Mesendoderm (in vitro differentiated cells): ENCODE measurements around the gene TBC1D3B.
"Not testable (repeated sequence)": the region's sequence is repeated elsewhere in the genome, so short reads cannot be mapped to it uniquely, and the experiment has no call there.

ENCODE experiments used
- DNase-seq: peaks from one replicate; pipeline ENCODE4 v3.0.0; 2013
- H2AK5ac ChIP-seq: 2 replicates; pipeline ENCODE4 v1.6.1; 2013; ENCODE audit warnings: low read length, inconsistent platforms
- H2BK120ac ChIP-seq: 2 replicates; pipeline ENCODE4 v1.6.1; 2013; ENCODE audit warnings: low read depth, mild to moderate bottlenecking, low read length, moderate library complexity, mixed read lengths
- H2BK15ac ChIP-seq: replicated peaks from 2 replicates; pipeline ENCODE4 v1.6.1; 2013; ENCODE audit warnings: low read depth, mild to moderate bottlenecking, moderate library complexity
- H2BK5ac ChIP-seq: 2 replicates; pipeline ENCODE4 v1.6.1; 2013; ENCODE audit warnings: low read length, inconsistent platforms
- H3K18ac ChIP-seq: 2 replicates; pipeline ENCODE4 v1.6.1; 2013; ENCODE audit warnings: mild to moderate bottlenecking, low read length, mixed read lengths
- H3K23ac ChIP-seq: one replicate; pipeline ENCODE4 v1.6.1; 2013; ENCODE audit warnings: low read length
- H3K27ac ChIP-seq: 2 replicates; pipeline ENCODE4 v1.5.1; 2013; ENCODE audit warnings: low read depth, mild to moderate bottlenecking, inconsistent platforms, low read length, moderate library complexity
- H3K27me3 ChIP-seq: 2 replicates; pipeline ENCODE4 v1.6.1; 2013; ENCODE audit warnings: low read length, control low read depth, mild to moderate bottlenecking, inconsistent platforms; ENCODE audit not compliant: insufficient read depth, poor library complexity
- H3K36me3 ChIP-seq: 2 replicates; pipeline ENCODE4 v1.6.1; 2013; ENCODE audit warnings: low read length, inconsistent platforms; ENCODE audit not compliant: control insufficient read depth, insufficient read depth
- H3K4ac ChIP-seq: one replicate; pipeline ENCODE4 v1.6.1; 2013; ENCODE audit warnings: low read depth, mild to moderate bottlenecking, low read length, moderate library complexity
- H3K4me1 ChIP-seq: 2 replicates; pipeline ENCODE4 v1.6.1; 2013; ENCODE audit warnings: low read depth, low read length, inconsistent platforms; ENCODE audit not compliant: control insufficient read depth
- H3K4me2 ChIP-seq: 2 replicates; pipeline ENCODE4 v1.6.1; 2013; ENCODE audit warnings: low read length
- H3K4me3 ChIP-seq: 2 replicates; pipeline ENCODE4 v1.5.1; 2013; ENCODE audit warnings: mild to moderate bottlenecking, low read length
- H3K56ac ChIP-seq: one replicate; pipeline ENCODE4 v1.6.1; 2013; ENCODE audit warnings: low read length
- H3K79me1 ChIP-seq: 2 replicates; pipeline ENCODE4 v1.6.1; 2013; ENCODE audit warnings: low read length, inconsistent platforms
- H3K79me2 ChIP-seq: 2 replicates; pipeline ENCODE4 v1.6.1; 2013; ENCODE audit warnings: mild to moderate bottlenecking, low read length; ENCODE audit not compliant: control insufficient read depth, insufficient read depth
- H3K9ac ChIP-seq: 2 replicates; pipeline ENCODE4 v1.6.1; 2013; ENCODE audit warnings: low read length, inconsistent platforms
- H4K5ac ChIP-seq: one replicate; pipeline ENCODE4 v1.6.1; 2013; ENCODE audit warnings: low read length
- H4K8ac ChIP-seq: one replicate; pipeline ENCODE4 v1.6.1; 2013; ENCODE audit warnings: low read depth, mild to moderate bottlenecking, control low read depth, low read length, moderate library complexity
- WGBS: extraction: QIAGEN DNeasy Blood & Tissue Kit; methylation state at CpG from one replicate; pipeline ENCODE4 v1.1.7; 2013; ENCODE audit warnings: low lambda C conversion rate, missing lambda C conversion rate; ENCODE audit not compliant: insufficient coverage; ENCODE audit errors: extremely low coverage; 5-methylcytosine and 5-hydroxymethylcytosine counted together

Gene TBC1D3B

DNA sequence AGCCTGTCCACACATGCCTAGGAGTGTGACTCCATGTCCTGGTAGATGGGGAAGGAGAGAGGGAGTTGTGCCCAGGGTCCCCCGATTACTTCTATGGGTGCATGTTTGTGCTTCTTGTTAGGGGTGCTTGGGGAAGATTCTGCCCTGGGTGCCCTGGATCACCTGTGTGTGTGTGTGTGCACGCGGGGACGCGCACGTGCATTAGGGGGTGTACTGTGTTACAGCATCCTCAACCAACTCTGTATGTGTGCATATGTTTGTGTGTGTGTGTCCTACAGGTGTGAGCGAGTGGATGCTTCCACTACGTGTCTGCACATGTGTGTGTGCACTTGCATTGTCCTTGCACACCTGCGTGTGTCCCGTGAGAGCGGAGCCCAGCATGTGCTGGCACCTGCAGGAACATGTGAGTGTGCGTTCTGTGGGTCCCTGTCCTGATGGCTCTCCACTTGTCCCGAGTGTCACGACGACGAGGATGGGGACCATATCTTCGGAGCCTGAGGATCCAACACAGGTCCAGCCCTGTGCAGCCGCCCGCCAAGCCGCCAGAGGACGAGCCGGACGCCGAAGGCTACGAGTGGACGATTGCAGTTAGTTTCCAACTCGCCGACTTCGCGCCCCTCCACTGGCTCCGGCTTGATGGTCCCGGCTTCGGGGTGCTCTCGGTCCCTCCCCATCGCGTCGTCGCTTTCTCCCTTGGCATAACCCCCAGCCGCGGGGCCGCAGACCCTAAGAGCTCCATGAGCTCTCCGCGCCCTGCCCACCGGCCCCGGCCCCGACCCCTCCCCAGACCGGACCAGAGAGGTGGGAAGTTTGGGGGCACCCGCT, 6.0 kb upstream of the TBC1D3B start:
- H2AK5ac ChIP-seq = no peak overlapping the region
- H3K27me3 ChIP-seq = no peaks in the 10 kb centered on the region
- no peaks in the 10 kb centered on the region for H3K79me2 ChIP-seq
- peak overlapping the region; percentile 59 for H3K4me2 ChIP-seq
- H2BK5ac ChIP-seq = no peak overlapping the region
- H4K8ac ChIP-seq = no peak overlapping the region
- H2BK120ac ChIP-seq = no peak overlapping the region
- peak overlapping the region; percentile 86 for H3K56ac ChIP-seq
- peak overlapping the region; percentile 30 for H3K18ac ChIP-seq
- H3K23ac ChIP-seq = no peak overlapping the region
- no peaks in the 10 kb centered on the region for H3K36me3 ChIP-seq
- H3K9ac ChIP-seq = peak overlapping the region; percentile 74
- no peak overlapping the region for H3K27ac ChIP-seq
- no peak overlapping the region for H3K4ac ChIP-seq
- no peaks in the 10 kb centered on the region for H3K4me1 ChIP-seq
- H4K5ac ChIP-seq = no peak overlapping the region
- WGBS = no CpG with 5 or more reads among the region's 48 CpGs
- peak overlapping the region; percentile 39 for H3K4me3 ChIP-seq
- H3K79me1 ChIP-seq = no peaks in the 10 kb centered on the region
- DNase-seq = no peak
- H2BK15ac ChIP-seq = no peak overlapping the region

DNA sequence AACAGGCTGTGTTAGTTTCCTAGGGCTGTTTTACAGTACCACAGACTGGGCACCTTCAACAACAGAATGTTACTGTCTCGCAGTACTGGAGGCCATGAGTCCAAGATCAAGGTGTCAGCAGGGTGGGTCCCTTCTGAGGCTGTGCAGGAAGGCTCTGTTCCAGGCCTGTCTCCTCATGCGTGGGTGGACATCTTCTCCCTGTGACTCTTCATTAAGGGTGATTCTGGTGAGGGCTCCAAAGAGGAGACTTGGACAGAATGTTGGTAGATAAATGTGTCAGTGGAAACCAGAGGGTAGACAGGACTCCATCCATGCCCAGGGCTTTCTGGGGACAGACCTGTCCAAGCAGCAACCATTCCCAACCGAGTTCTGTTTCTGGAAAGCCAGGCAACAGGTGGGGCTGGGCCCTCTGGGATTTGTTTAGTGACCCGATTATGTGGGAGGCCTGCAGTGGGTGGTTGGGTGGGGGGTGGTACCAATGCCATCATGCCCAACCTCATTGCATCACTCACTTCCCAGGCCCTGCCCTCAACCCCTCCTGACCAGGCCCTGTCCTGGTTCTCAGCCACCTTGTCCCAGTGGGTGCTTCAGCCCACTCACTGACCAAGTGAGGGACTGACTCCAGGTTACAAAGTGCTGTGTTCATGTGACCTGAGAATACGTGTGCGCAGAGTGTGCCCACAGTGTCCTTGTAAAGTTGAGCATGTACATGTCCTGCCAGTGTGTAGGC, 5.2 kb upstream of the TBC1D3B start:
- not testable (repeated sequence) for H3K4me3 ChIP-seq, H3K79me1 ChIP-seq, H2BK5ac ChIP-seq, H3K36me3 ChIP-seq, H3K27me3 ChIP-seq, H3K4ac ChIP-seq, H2BK120ac ChIP-seq, H3K18ac ChIP-seq, H3K9ac ChIP-seq, H2AK5ac ChIP-seq, H2BK15ac ChIP-seq, H3K23ac ChIP-seq, H4K8ac ChIP-seq, H3K79me2 ChIP-seq, H3K27ac ChIP-seq, H3K4me2 ChIP-seq, H4K5ac ChIP-seq, H3K4me1 ChIP-seq, H3K56ac ChIP-seq, DNase-seq
- WGBS = no CpG with 5 or more reads among the region's 6 CpGs

DNA sequence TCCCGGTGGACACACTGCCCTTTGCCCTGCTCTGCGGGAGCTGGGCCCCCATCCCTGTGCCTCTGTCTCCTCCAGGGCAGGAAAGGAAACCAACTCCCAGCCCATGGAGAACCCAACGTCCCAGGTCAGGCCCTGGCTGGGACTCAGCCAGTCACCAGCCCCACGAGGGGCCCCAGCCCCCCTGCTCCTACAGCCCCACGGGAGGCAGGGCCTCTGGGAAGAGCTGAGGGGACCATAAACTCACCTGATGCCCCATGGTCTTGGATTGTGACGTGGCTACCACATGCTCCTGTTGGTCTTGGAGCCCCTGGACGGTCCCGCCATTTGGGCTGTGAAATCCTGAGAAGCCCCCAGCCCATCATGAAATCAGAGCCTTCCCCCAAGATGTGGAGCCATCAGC, 7.6 kb downstream of the TBC1D3B start:
- H3K23ac ChIP-seq, H3K27ac ChIP-seq, H3K18ac ChIP-seq, H2AK5ac ChIP-seq, H3K79me1 ChIP-seq, DNase-seq, H3K36me3 ChIP-seq, H2BK15ac ChIP-seq, H2BK5ac ChIP-seq, H3K4me2 ChIP-seq, H3K9ac ChIP-seq, H4K5ac ChIP-seq, H3K56ac ChIP-seq, H2BK120ac ChIP-seq, H3K4me3 ChIP-seq, H3K4ac ChIP-seq, H4K8ac ChIP-seq, H3K4me1 ChIP-seq, H3K27me3 ChIP-seq, H3K79me2 ChIP-seq: not testable (repeated sequence)
- WGBS = no CpG with 5 or more reads among the region's 8 CpGs

DNA sequence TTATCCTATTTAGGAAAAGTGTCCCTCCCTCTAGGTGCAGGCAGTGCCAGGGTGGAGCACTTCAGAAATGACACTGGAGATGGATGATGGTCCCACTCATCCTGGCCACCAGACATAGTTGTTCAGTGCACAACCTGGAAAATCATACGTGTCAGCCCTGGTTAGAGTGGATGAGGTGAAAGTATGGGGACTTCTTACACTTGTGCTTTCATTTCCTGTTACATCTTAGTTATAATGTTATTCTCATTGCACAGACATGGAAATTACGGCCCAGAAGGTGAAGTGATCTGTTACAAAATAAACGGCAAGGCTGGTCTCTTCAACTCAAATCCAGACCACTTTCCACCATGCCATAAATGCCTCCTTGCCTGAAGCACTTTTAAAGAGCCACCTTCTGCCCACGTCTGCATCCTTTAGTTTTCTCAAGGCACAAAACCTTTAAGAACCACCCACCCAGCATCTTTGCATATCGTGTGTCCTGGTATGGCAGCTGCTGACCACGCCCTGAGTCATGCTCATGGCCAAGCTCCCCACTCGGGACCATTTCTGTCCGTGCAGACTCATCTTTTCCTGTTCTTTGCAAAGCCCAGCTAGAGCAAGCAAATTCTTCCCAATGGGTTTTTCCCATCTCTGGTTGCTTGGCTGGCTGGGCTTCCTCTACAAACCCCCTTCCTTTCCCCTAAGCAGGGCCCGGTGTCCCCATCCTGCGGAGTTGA, 22.4 kb downstream of the TBC1D3B start:
- H3K27me3 ChIP-seq = no peaks in the 10 kb centered on the region
- no peaks in the 10 kb centered on the region for H3K79me2 ChIP-seq
- H3K36me3 ChIP-seq = no peaks in the 10 kb centered on the region
- H2BK15ac ChIP-seq = no peak overlapping the region
- no peak overlapping the region for H3K18ac ChIP-seq
- H3K9ac ChIP-seq = no peak overlapping the region
- no peak for DNase-seq
- H3K4me3 ChIP-seq = no peak overlapping the region
- H3K4ac ChIP-seq = no peak overlapping the region
- no peak overlapping the region for H3K27ac ChIP-seq
- H3K56ac ChIP-seq = no peak overlapping the region
- no peak overlapping the region for H2BK5ac ChIP-seq
- H4K5ac ChIP-seq = no peak overlapping the region
- H4K8ac ChIP-seq = no peak overlapping the region
- no peak overlapping the region for H3K4me2 ChIP-seq
- H3K23ac ChIP-seq = no peak overlapping the region
- H3K79me1 ChIP-seq = no peaks in the 10 kb centered on the region
- H3K4me1 ChIP-seq = no peaks in the 10 kb centered on the region
- no peak overlapping the region for H2AK5ac ChIP-seq
- no peak overlapping the region for H2BK120ac ChIP-seq
- WGBS = no CpG with 5 or more reads among the region's 10 CpGs

DNA sequence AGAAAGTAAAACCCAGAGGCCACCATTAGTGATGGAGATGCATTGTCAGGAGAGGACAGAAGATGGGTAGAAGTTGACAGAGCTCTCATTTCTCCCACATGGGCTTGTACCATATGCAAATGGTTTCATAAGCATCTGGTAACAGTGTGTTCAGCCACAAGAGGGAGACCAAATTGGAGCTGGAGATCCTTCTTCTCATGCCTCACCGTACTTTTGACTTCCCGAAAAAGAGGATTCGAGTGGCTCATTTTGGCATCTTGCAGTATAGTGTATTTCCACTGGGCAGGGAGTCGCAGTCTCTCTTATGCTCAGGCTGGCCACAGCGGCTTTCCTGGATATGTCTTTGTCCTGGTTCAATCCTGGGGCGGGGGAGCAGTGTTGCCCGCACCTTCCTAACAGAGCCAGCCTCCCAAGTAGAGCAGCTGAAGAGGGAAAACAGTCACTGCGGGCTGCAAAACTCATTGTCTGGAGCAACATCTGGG, 23.8 kb downstream of the TBC1D3B start:
- no peaks in the 10 kb centered on the region for H3K4me1 ChIP-seq
- no peak overlapping the region for H2AK5ac ChIP-seq
- no peaks in the 10 kb centered on the region for H3K79me1 ChIP-seq
- no peak overlapping the region for H4K5ac ChIP-seq
- H3K27me3 ChIP-seq = no peaks in the 10 kb centered on the region
- no peak for DNase-seq
- no peak overlapping the region for H3K9ac ChIP-seq
- H3K4me3 ChIP-seq = no peak overlapping the region
- no peak overlapping the region for H3K18ac ChIP-seq
- H3K4ac ChIP-seq = no peak overlapping the region
- no peak overlapping the region for H4K8ac ChIP-seq
- H2BK5ac ChIP-seq = no peak overlapping the region
- H3K36me3 ChIP-seq = no peaks in the 10 kb centered on the region
- H3K79me2 ChIP-seq = no peaks in the 10 kb centered on the region
- H3K4me2 ChIP-seq = no peak overlapping the region
- H2BK15ac ChIP-seq = no peak overlapping the region
- WGBS = no CpG with 5 or more reads among the region's 8 CpGs
- no peak overlapping the region for H3K56ac ChIP-seq
- no peak overlapping the region for H2BK120ac ChIP-seq
- H3K27ac ChIP-seq = no peak overlapping the region
- H3K23ac ChIP-seq = no peak overlapping the region
